IPS-15b (cell line): ENCODE measurements around the gene MED15.

Source experiments
- H3K27me3 ChIP-seq: one replicate; pipeline ENCODE4 v1.6.1; 2013; ENCODE audit warnings: low read length; ENCODE audit not compliant: control insufficient read depth, insufficient read depth
- H3K36me3 ChIP-seq: one replicate; pipeline ENCODE4 v1.6.1; 2013; ENCODE audit warnings: low read length; ENCODE audit not compliant: control insufficient read depth, insufficient read depth
- H3K4me1 ChIP-seq: one replicate; pipeline ENCODE4 v1.6.1; 2013; ENCODE audit warnings: mild to moderate bottlenecking, low read length; ENCODE audit not compliant: control insufficient read depth, insufficient read depth
- H3K4me3 ChIP-seq: one replicate; pipeline ENCODE4 v1.5.1; 2013; ENCODE audit warnings: low read depth, low read length
- H3K9ac ChIP-seq: one replicate; pipeline ENCODE4 v1.6.1; 2013; ENCODE audit warnings: low read depth, mild to moderate bottlenecking, low read length
- H3K9me3 ChIP-seq: one replicate; pipeline ENCODE4 v1.6.1; 2013; ENCODE audit warnings: mild to moderate bottlenecking, low read length; ENCODE audit not compliant: control insufficient read depth, insufficient read depth

The MED15 gene

DNA sequence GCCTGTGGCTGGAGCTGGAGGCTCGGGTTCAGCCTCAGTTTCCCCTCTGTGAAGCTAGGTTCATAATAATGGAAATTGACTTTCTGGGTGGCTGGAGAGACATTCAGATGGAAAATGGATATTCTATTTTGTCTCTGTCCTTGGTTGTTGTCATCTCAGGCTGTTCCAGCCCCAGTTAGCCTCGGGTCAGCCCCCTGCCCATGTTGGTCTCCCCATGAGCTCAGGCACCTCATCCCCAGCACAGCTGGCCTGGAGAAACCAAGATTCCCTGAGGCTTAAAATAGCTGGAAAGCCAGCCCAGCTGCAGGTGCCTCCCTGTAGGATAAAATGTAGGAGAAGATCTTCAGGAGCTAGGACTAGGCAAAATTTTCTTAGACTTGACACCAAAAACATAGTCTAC is 129.5 kb downstream of the MED15 start:
- H3K9me3 ChIP-seq = no peaks in the 10 kb centered on the region
- H3K9ac ChIP-seq = no peak overlapping the region
- no peaks in the 10 kb centered on the region for H3K27me3 ChIP-seq
- no peak overlapping the region for H3K4me3 ChIP-seq
- no peaks in the 10 kb centered on the region for H3K36me3 ChIP-seq
- no peaks in the 10 kb centered on the region for H3K4me1 ChIP-seq
